A549 (cell line): ENCODE data around the gene STRA8.
"Not testable (repeated sequence)": the region's sequence is repeated elsewhere in the genome, so short reads cannot be mapped to it uniquely, and the experiment has no call there.

ENCODE experiments used
- CEBPB ChIP-seq, 2 experiments: fragments of >200 bp in 1 of 2; sonication (Bioruptor Twin) in 1 of 2; formaldehyde crosslinking in 1 of 2; IDR thresholded peaks; 2 replicates each; pipeline ENCODE4 v1.6.1; 2012 to 2016
- CTCF ChIP-seq: fragments of >200 bp; sonication (Bioruptor Twin); formaldehyde crosslinking; IDR thresholded peaks from 3 replicates; pipeline ENCODE4 v1.5.1; 2016
- MYC ChIP-seq: IDR thresholded peaks from 2 replicates; pipeline ENCODE4 v1.6.1; 2012; ENCODE audit warnings: mild to moderate bottlenecking, inconsistent platforms, low read length, improper control_type of control experiment, borderline replicate concordance
- POLR2A ChIP-seq: IDR thresholded peaks from 2 replicates; pipeline ENCODE4 v1.6.1; 2012; ENCODE audit warnings: mild to moderate bottlenecking, low read length
- RAD21 ChIP-seq, 2 experiments: fragments of >200 bp in 1 of 2; sonication (Bioruptor Twin) in 1 of 2; formaldehyde crosslinking in 1 of 2; IDR thresholded peaks in 1 of 2; conservative IDR thresholded peaks in 1 of 2; 2 replicates in 1 of 2; 3 replicates in 1 of 2; pipeline ENCODE4 v1.6.1; 2012 to 2018; ENCODE audit warnings: inconsistent platforms in 1 of 2
- RARB ChIP-seq: fragments of 250-450 bp; sonication (Bioruptor Pico); IDR thresholded peaks from 2 replicates; pipeline ENCODE4 v1.8.0; 2021; ENCODE audit warnings: mild to moderate bottlenecking, moderate library complexity
- REST ChIP-seq: fragments of 200-600 bp; sonication (generic); IDR thresholded peaks from 2 replicates; pipeline ENCODE4 v1.6.1; 2016; ENCODE audit warnings: antibody characterized with exemption, mild to moderate bottlenecking, moderate library complexity
- RNF2 ChIP-seq: fragments of 200-600 bp; sonication (generic); IDR thresholded peaks from 2 replicates; pipeline ENCODE4 v1.6.1; 2016; ENCODE audit warnings: low read depth, mild to moderate bottlenecking, antibody characterized with exemption, moderate library complexity, borderline replicate concordance
- TF ChIP-seq, protein P1 (sequence below): fragments of >200 bp; sonication (Bioruptor Twin); formaldehyde crosslinking; IDR thresholded peaks from 2 replicates; pipeline ENCODE4 v1.6.1; 2016
- TF ChIP-seq, protein P2 (sequence below): IDR thresholded peaks from 2 replicates; pipeline ENCODE4 v1.6.1; 2012

- not testable (repeated sequence) for TF ChIP-seq REST; CTCF; POLR2A; RAD21 (conservative IDR thresholded peaks at IDR 0.05 in 1 of 2, IDR thresholded peaks at IDR 0.05 in 1 of 2); CEBPB (IDR thresholded peaks at IDR 0.05); MYC; RNF2; RARB (CRISPR knock-in tag)
- TF ChIP-seq, protein P1, sequence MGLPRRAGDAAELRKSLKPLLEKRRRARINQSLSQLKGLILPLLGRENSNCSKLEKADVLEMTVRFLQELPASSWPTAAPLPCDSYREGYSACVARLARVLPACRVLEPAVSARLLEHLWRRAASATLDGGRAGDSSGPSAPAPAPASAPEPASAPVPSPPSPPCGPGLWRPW = not testable (repeated sequence)
- TF ChIP-seq, protein P2, sequence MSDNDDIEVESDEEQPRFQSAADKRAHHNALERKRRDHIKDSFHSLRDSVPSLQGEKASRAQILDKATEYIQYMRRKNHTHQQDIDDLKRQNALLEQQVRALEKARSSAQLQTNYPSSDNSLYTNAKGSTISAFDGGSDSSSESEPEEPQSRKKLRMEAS = 0 out of 2 replicates have a peak, but pooled peaks have one; percentile 0
These were observed 21.5 kb upstream of the STRA8 start for GRCh38 chr7:135211946-135212685.
